Activated naive CD4-positive, alpha-beta T cell treated with anti-CD3 and anti-CD28 coated beads, Interleukin-2, amount 10 ng/mL, durations not matched to agents 7 days and 5 days (primary cell): ENCODE results near the gene PBX1.
"Not testable (repeated sequence)": the region's sequence is repeated elsewhere in the genome, so short reads cannot be mapped to it uniquely, and the experiment has no call there.

ENCODE experiments used
- CTCF ChIA-PET: fragments of 350-600 bp; sonication (Branson Sonifier 250); formaldehyde crosslinking; loops from one replicate; lab custom pipeline; 2021; ENCODE audit warnings: antibody characterized with exemption; lab: Charles Lee
- DNase-seq: peaks from one replicate; pipeline ENCODE4 v3.0.0-alpha.2; 2020
- H3K27ac Mint-ChIP-seq: one replicate; pipeline ENCODE4 v1.8.0; 2021; ENCODE audit warnings: mild to moderate bottlenecking, moderate library complexity, mixed read lengths
- H3K27me3 Mint-ChIP-seq: one replicate; pipeline ENCODE4 v1.8.0; 2021; ENCODE audit warnings: mild to moderate bottlenecking, mixed read lengths
- H3K36me3 Mint-ChIP-seq: one replicate; pipeline ENCODE4 v1.8.0; 2021; ENCODE audit warnings: mixed read lengths
- H3K4me1 Mint-ChIP-seq: one replicate; pipeline ENCODE4 v1.8.0; 2021; ENCODE audit warnings: mixed read lengths
- H3K4me3 Mint-ChIP-seq: one replicate; pipeline ENCODE4 v1.8.0; 2021; ENCODE audit warnings: mild to moderate bottlenecking, moderate library complexity, mixed read lengths
- H3K9me3 Mint-ChIP-seq: one replicate; pipeline ENCODE4 v1.8.0; 2021; ENCODE audit warnings: mixed read lengths

Gene PBX1

GRCh38 chr1:164591858-164592257 is 32.9 kb downstream of the PBX1 start:
- no peak overlapping the region for H3K4me3 Mint-ChIP-seq
- H3K4me1 Mint-ChIP-seq = no peaks in the 10 kb centered on the region
- H3K27me3 Mint-ChIP-seq = no peaks in the 10 kb centered on the region
- no peaks in the 10 kb centered on the region for H3K9me3 Mint-ChIP-seq
- no peak for DNase-seq
- no peaks in the 10 kb centered on the region for H3K36me3 Mint-ChIP-seq
- CTCF ChIA-PET = no interaction called here
- no peak overlapping the region for H3K27ac Mint-ChIP-seq

- CTCF ChIA-PET = no interaction called here
- Mint-ChIP-seq H3K4me1 (no peaks in the 10 kb centered on the region), H3K4me3 (no peak overlapping the region), H3K36me3 (no peaks in the 10 kb centered on the region), H3K9me3 (no peaks in the 10 kb centered on the region), H3K27me3 (no peaks in the 10 kb centered on the region), H3K27ac (no peak overlapping the region)
- no peak for DNase-seq
Measured at GRCh38 chr1:164592634-164593033, 33.6 kb downstream of the PBX1 start.

GRCh38 chr1:164595212-164595611 is 36.2 kb downstream of the PBX1 start:
- Mint-ChIP-seq H3K4me3 (no peak overlapping the region), H3K4me1 (no peaks in the 10 kb centered on the region), H3K9me3 (no peaks in the 10 kb centered on the region), H3K36me3 (no peaks in the 10 kb centered on the region), H3K27ac (no peak overlapping the region), H3K27me3 (no peaks in the 10 kb centered on the region)
- no peak for DNase-seq
- CTCF ChIA-PET = no interaction called here

GRCh38 chr1:164596172-164596571 is 37.2 kb downstream of the PBX1 start:
- Mint-ChIP-seq H3K27ac (no peak overlapping the region), H3K4me3 (no peak overlapping the region)

GRCh38 chr1:164598719-164599118 is 39.7 kb downstream of the PBX1 start:
- no peaks in the 10 kb centered on the region for H3K27me3 Mint-ChIP-seq
- no peak for DNase-seq
- no peaks in the 10 kb centered on the region for H3K36me3 Mint-ChIP-seq
- H3K4me1 Mint-ChIP-seq = no peaks in the 10 kb centered on the region
- CTCF ChIA-PET = interaction anchor here (1.2 kb wide), 1 partner anchor 75 kb away, joined by 5 read pairs; no protein-coding TSS in a partner anchor
- no peak overlapping the region for H3K4me3 Mint-ChIP-seq
- H3K9me3 Mint-ChIP-seq = no peaks in the 10 kb centered on the region
- H3K27ac Mint-ChIP-seq = no peak overlapping the region

More at GRCh38 chr1:164596172-164596571, 37.2 kb downstream of the PBX1 start:
- no peak for DNase-seq
- Mint-ChIP-seq H3K9me3 (no peaks in the 10 kb centered on the region), H3K4me1 (no peaks in the 10 kb centered on the region), H3K36me3 (no peaks in the 10 kb centered on the region), H3K27me3 (no peaks in the 10 kb centered on the region)
- CTCF ChIA-PET = no interaction called here

GRCh38 chr1:164599272-164599671 is 40.3 kb downstream of the PBX1 start:
- no peak overlapping the region for H3K27ac Mint-ChIP-seq
- CTCF ChIA-PET = interaction anchor here (1.2 kb wide), 1 partner anchor 75 kb away, joined by 5 read pairs; no protein-coding TSS in a partner anchor
- DNase-seq = no peak

GRCh38 chr1:164601399-164602100 is 42.6 kb downstream of the PBX1 start:
- Mint-ChIP-seq H3K9me3 (no peaks in the 10 kb centered on the region), H3K4me3 (no peak overlapping the region), H3K36me3 (no peaks in the 10 kb centered on the region), H3K27me3 (no peaks in the 10 kb centered on the region), H3K27ac (no peak overlapping the region), H3K4me1 (no peaks in the 10 kb centered on the region)
- DNase-seq = no peak
- CTCF ChIA-PET = no interaction called here

More at GRCh38 chr1:164599272-164599671, 40.3 kb downstream of the PBX1 start:
- no peaks in the 10 kb centered on the region for H3K9me3 Mint-ChIP-seq
- H3K4me1 Mint-ChIP-seq = no peaks in the 10 kb centered on the region
- H3K4me3 Mint-ChIP-seq = no peak overlapping the region
- no peaks in the 10 kb centered on the region for H3K27me3 Mint-ChIP-seq
- H3K36me3 Mint-ChIP-seq = no peaks in the 10 kb centered on the region

- CTCF ChIA-PET = no interaction called here
- Mint-ChIP-seq H3K4me3 (no peak overlapping the region), H3K4me1 (no peaks in the 10 kb centered on the region), H3K36me3 (no peaks in the 10 kb centered on the region), H3K9me3 (no peaks in the 10 kb centered on the region), H3K27me3 (no peaks in the 10 kb centered on the region), H3K27ac (no peak overlapping the region)
- DNase-seq = no peak
Measured at GRCh38 chr1:164602101-164602422, 43.1 kb downstream of the PBX1 start.

- DNase-seq = no peak
- H3K36me3 Mint-ChIP-seq = no peaks in the 10 kb centered on the region
- no peak overlapping the region for H3K4me3 Mint-ChIP-seq
- H3K27me3 Mint-ChIP-seq = no peaks in the 10 kb centered on the region
- H3K9me3 Mint-ChIP-seq = no peaks in the 10 kb centered on the region
- no peak overlapping the region for H3K27ac Mint-ChIP-seq
- H3K4me1 Mint-ChIP-seq = no peaks in the 10 kb centered on the region
- CTCF ChIA-PET = no interaction called here
Measured at GRCh38 chr1:164602480-164603093, 43.6 kb downstream of the PBX1 start.

GRCh38 chr1:164603805-164604204 is 44.8 kb downstream of the PBX1 start:
- DNase-seq, H3K36me3 Mint-ChIP-seq: not testable (repeated sequence)

GRCh38 chr1:164604541-164604940 is 45.6 kb downstream of the PBX1 start:
- Mint-ChIP-seq H3K4me1 (no peaks in the 10 kb centered on the region), H3K4me3 (no peak overlapping the region), H3K27me3 (no peaks in the 10 kb centered on the region), H3K9me3 (no peaks in the 10 kb centered on the region), H3K36me3 (no peaks in the 10 kb centered on the region), H3K27ac (no peak overlapping the region)
- no peak for DNase-seq
- CTCF ChIA-PET = no interaction called here

More at GRCh38 chr1:164603805-164604204, 44.8 kb downstream of the PBX1 start:
- H3K27ac Mint-ChIP-seq, H3K27me3 Mint-ChIP-seq, H3K4me1 Mint-ChIP-seq, H3K9me3 Mint-ChIP-seq, H3K4me3 Mint-ChIP-seq, CTCF ChIA-PET: not testable (repeated sequence)

GRCh38 chr1:164605254-164606091 is 46.5 kb downstream of the PBX1 start:
- CTCF ChIA-PET = no interaction called here
- H3K9me3 Mint-ChIP-seq = no peaks in the 10 kb centered on the region
- H3K4me1 Mint-ChIP-seq = no peaks in the 10 kb centered on the region
- no peak overlapping the region for H3K4me3 Mint-ChIP-seq
- H3K27me3 Mint-ChIP-seq = no peaks in the 10 kb centered on the region
- H3K27ac Mint-ChIP-seq = no peak overlapping the region
- DNase-seq = no peak
- no peaks in the 10 kb centered on the region for H3K36me3 Mint-ChIP-seq

GRCh38 chr1:164607351-164607750 is 48.4 kb downstream of the PBX1 start:
- Mint-ChIP-seq H3K27me3 (no peaks in the 10 kb centered on the region), H3K9me3 (no peaks in the 10 kb centered on the region), H3K4me3 (no peak overlapping the region), H3K36me3 (no peaks in the 10 kb centered on the region), H3K27ac (no peak overlapping the region), H3K4me1 (no peaks in the 10 kb centered on the region)
- CTCF ChIA-PET = no interaction called here
- DNase-seq = no peak

- H3K36me3 Mint-ChIP-seq = no peaks in the 10 kb centered on the region
- H3K27ac Mint-ChIP-seq = no peak overlapping the region
- H3K4me3 Mint-ChIP-seq = no peak overlapping the region
- H3K4me1 Mint-ChIP-seq = no peaks in the 10 kb centered on the region
- H3K9me3 Mint-ChIP-seq = no peaks in the 10 kb centered on the region
- DNase-seq = no peak
- CTCF ChIA-PET = no interaction called here
- H3K27me3 Mint-ChIP-seq = no peaks in the 10 kb centered on the region
Measured at GRCh38 chr1:164608651-164609057, 49.7 kb downstream of the PBX1 start.
